Stomach (tissue), 4 donors: ENCODE data around the gene FBXO45.

ENCODE experiments used
- CTCF ChIP-seq, 7 experiments: fragments of 450-650 bp in 4 of 7; fragments of 200-600 bp in 3 of 7; sonication (generic) in 3 of 7; IDR thresholded peaks; one replicate each; pipeline ENCODE4 v1.5.1; 2016 to 2019; ENCODE audit warnings: antibody characterized with exemption in 7 of 7, control low read depth in 2 of 7, mild to moderate bottlenecking in 1 of 7
- EP300 ChIP-seq: sonication (generic); formaldehyde crosslinking; IDR thresholded peaks from one replicate; pipeline ENCODE4 v1.6.1; 2017; ENCODE audit warnings: antibody characterized with exemption
- POLR2A ChIP-seq, 4 donors: fragments of 450-650 bp; IDR thresholded peaks; one replicate each; pipeline ENCODE4 v1.6.1; 2016; ENCODE audit warnings: antibody characterized with exemption in 4 of 4, control low read depth in 2 of 4, mild to moderate bottlenecking in 1 of 4, moderate library complexity in 1 of 4
- POLR2AphosphoS5 ChIP-seq, 3 donors: sonication (generic); formaldehyde crosslinking; IDR thresholded peaks; one replicate each; pipeline ENCODE4 v1.6.1; 2016; ENCODE audit warnings: antibody characterized with exemption in 3 of 3

GRCh38 chr3:196557236-196557635 lies 11.2 kb upstream of the FBXO45 start:
- TF ChIP-seq EP300 (no peak), CTCF (IDR thresholded peaks at IDR 0.05) (no peak), POLR2AphosphoS5 (IDR thresholded peaks at IDR 0.05) (no peak), POLR2A (IDR thresholded peaks at IDR 0.05) (no peak)
